Activated B cell treated with CpG ODN at 0.5 μM for 24 hours (primary cell): ENCODE results near the gene EIF3A. TPM values are rescaled to one million over a fixed set of nuclear protein-coding genes. Genes with fewer than 3 reads are reported as not detected.

Experiments
- ATAC-seq: fragments of 200-7000 bp; cut with Tn5 transposase; one replicate; pipeline ENCODE4 v1.10.0; 2021; ENCODE audit warnings: low read depth, mild to moderate bottlenecking, moderate library complexity
- CTCF ChIA-PET: fragments of 350-600 bp; sonication (Branson Sonifier 250); formaldehyde crosslinking; loops from one replicate; lab custom pipeline; 2021; ENCODE audit warnings: antibody characterized with exemption; lab: Charles Lee
- POLR2A ChIA-PET: fragments of 350-600 bp; sonication (Branson Sonifier 250); formaldehyde crosslinking; loops from one replicate; lab custom pipeline; 2021; ENCODE audit warnings: antibody characterized with exemption; lab: Charles Lee
- DNase-seq: peaks from one replicate; pipeline ENCODE4 v3.0.0; 2022
- H3K27ac Mint-ChIP-seq: one replicate; pipeline ENCODE4 v1.8.0; 2020; ENCODE audit warnings: mixed read lengths
- H3K27me3 Mint-ChIP-seq: one replicate; pipeline ENCODE4 v1.8.0; 2021; ENCODE audit warnings: mixed read lengths
- H3K36me3 Mint-ChIP-seq: one replicate; pipeline ENCODE4 v1.8.0; 2021; ENCODE audit warnings: low read depth, mixed read lengths
- H3K4me1 Mint-ChIP-seq: one replicate; pipeline ENCODE4 v1.8.0; 2021; ENCODE audit warnings: mixed read lengths
- H3K4me3 Mint-ChIP-seq: one replicate; pipeline ENCODE4 v1.8.0; 2020; ENCODE audit warnings: mild to moderate bottlenecking, mixed read lengths
- H3K9me3 Mint-ChIP-seq: one replicate; pipeline ENCODE4 v1.8.0; 2020; ENCODE audit warnings: mixed read lengths
- CTCF ChIP-seq: fragments of 200-600 bp; IDR thresholded peaks from one replicate; pipeline ENCODE4 v1.8.0; 2022; ENCODE audit warnings: antibody characterized with exemption, mild to moderate bottlenecking
- intact Hi-C: fragments of 100-400 bp; cut with micrococcal nuclease; formaldehyde crosslinking; loops from one replicate; pipeline ENCODE4 v1.15.1; 2024
- total RNA-seq: library from RNA; stranded (reverse); gene quantifications from 2 replicates; pipeline ENCODE4 v1.2.3, GENCODE V29; 2022

Gene EIF3A
- total RNA-seq, 1 donor from 2014 or later = 114 TPM

- intact Hi-C loops = loop anchor here (2.0 kb wide), 2 partner anchors 13 to 21 kb away; partner anchors contain the start of gene EIF3A
- Mint-ChIP-seq H3K9me3 (no peaks in the 10 kb centered on the region), H3K27ac (no peak overlapping the region), H3K4me1 (peaks cover 19% of the 10 kb centered on the region), H3K4me3 (no peak overlapping the region), H3K27me3 (no peaks in the 10 kb centered on the region), H3K36me3 (peaks cover 93% of the 10 kb centered on the region)
- ATAC-seq = no peak
- TF ChIP-seq CTCF = no peak
- POLR2A ChIA-PET = no interaction called here
- DNase-seq = no peak
- CTCF ChIA-PET = no interaction called here
Observed at GRCh38 chr10:119060107-119060506, 20.5 kb downstream of the EIF3A start.

GRCh38 chr10:119059557-119059956 is 21.1 kb downstream of the EIF3A start:
- CTCF ChIA-PET = interaction anchor here (0.6 to 1.0 kb wide), 2 partner anchors 36 to 252 kb away, joined by 3 read pairs; no protein-coding TSS in a partner anchor
- TF ChIP-seq CTCF = no peak
- Mint-ChIP-seq H3K27ac (no peak overlapping the region), H3K9me3 (no peaks in the 10 kb centered on the region), H3K36me3 (peaks cover 93% of the 10 kb centered on the region), H3K27me3 (no peaks in the 10 kb centered on the region), H3K4me1 (peaks cover 19% of the 10 kb centered on the region), H3K4me3 (no peak overlapping the region)
- POLR2A ChIA-PET = no interaction called here
- intact Hi-C loops = no loop called here
- DNase-seq = no peak
- no peak for ATAC-seq

GRCh38 chr10:119058010-119058409 is 22.6 kb downstream of the EIF3A start:
- no peaks in the 10 kb centered on the region for H3K9me3 Mint-ChIP-seq
- CTCF ChIA-PET = no interaction called here

GRCh38 chr10:119055472-119055871 is 25.1 kb downstream of the EIF3A start:
- TF ChIP-seq CTCF = no peak
- Mint-ChIP-seq H3K9me3 (no peaks in the 10 kb centered on the region), H3K27me3 (no peaks in the 10 kb centered on the region), H3K4me1 (peaks cover 3% of the 10 kb centered on the region), H3K27ac (no peak overlapping the region), H3K36me3 (peaks cover 94% of the 10 kb centered on the region), H3K4me3 (no peak overlapping the region)
- ChIA-PET CTCF (no interaction called here), POLR2A (no interaction called here)
- intact Hi-C loops = no loop called here
- no peak for DNase-seq
- no peak for ATAC-seq

More at GRCh38 chr10:119058010-119058409, 22.6 kb downstream of the EIF3A start:
- POLR2A ChIA-PET = no interaction called here
- DNase-seq = no peak
- no peaks in the 10 kb centered on the region for H3K27me3 Mint-ChIP-seq
- TF ChIP-seq CTCF = no peak
- peaks cover 19% of the 10 kb centered on the region for H3K4me1 Mint-ChIP-seq
- ATAC-seq = no peak
- intact Hi-C loops = no loop called here
- no peak overlapping the region for H3K27ac Mint-ChIP-seq
- H3K36me3 Mint-ChIP-seq = peaks cover 93% of the 10 kb centered on the region
- H3K4me3 Mint-ChIP-seq = no peak overlapping the region

- no peak for TF ChIP-seq CTCF
- H3K27ac Mint-ChIP-seq = no peak overlapping the region
- H3K4me1 Mint-ChIP-seq = peaks cover 13% of the 10 kb centered on the region
- no peaks in the 10 kb centered on the region for H3K27me3 Mint-ChIP-seq
- H3K4me3 Mint-ChIP-seq = no peak overlapping the region
- H3K36me3 Mint-ChIP-seq = peaks cover 95% of the 10 kb centered on the region
- DNase-seq (no peak), ATAC-seq (no peak)
- ChIA-PET POLR2A (no interaction called here), CTCF (no interaction called here)
- H3K9me3 Mint-ChIP-seq = no peaks in the 10 kb centered on the region
- intact Hi-C loops = no loop called here
Observed at GRCh38 chr10:119051775-119052174, 28.8 kb downstream of the EIF3A start.
